IMR-90 (cell line): Measurements from ENCODE around the gene TSPAN17. TPM values are rescaled to one million over a fixed set of nuclear protein-coding genes. Genes with fewer than 3 reads are reported as not detected.
A peak's percentile ranks its signal among the peaks of the same experiment; 100 is the strongest.

Experiments
- ATAC-seq: fragments of 200-7000 bp; cut with Tn5 transposase; 2 replicates; pipeline ENCODE4 v1.9.1; 2020; ENCODE audit warnings: low read depth, mild to moderate bottlenecking, moderate library complexity
- BruUV-seq: library from RNA; stranded (reverse); fragments of 400-500 nt; replicated peaks from 2 replicates; lab custom pipeline; 2021; lab: Mats Ljungman, UMichigan
- CTCF ChIA-PET: fragments of 300-600 bp; formaldehyde crosslinking; extraction: SDS; loops from one replicate; lab custom pipeline; 2021; ENCODE audit warnings: antibody characterized with exemption; lab: Yijun Ruan, JAX
- POLR2A ChIA-PET: fragments of 300-600 bp; sonication (Branson Sonifier 250); formaldehyde crosslinking; loops from one replicate; lab custom pipeline; 2022; ENCODE audit warnings: antibody characterized with exemption; ENCODE audit not compliant: unreplicated experiment; lab: Charles Lee
- DNase-seq: peaks from one replicate; pipeline ENCODE4 v3.0.0; 2013
- H2AFZ ChIP-seq: replicated peaks from 2 replicates; pipeline ENCODE3; 2013; ENCODE audit warnings: low read length, mild to moderate bottlenecking; ENCODE audit not compliant: poor library complexity
- H2AK5ac ChIP-seq: 2 replicates; pipeline ENCODE4 v1.6.1; 2013; ENCODE audit warnings: low read depth, low read length, inconsistent platforms
- H2AK9ac ChIP-seq: replicated peaks from 2 replicates; pipeline ENCODE3; 2013; ENCODE audit warnings: mild to moderate bottlenecking, low read depth, low read length, moderate library complexity; ENCODE audit not compliant: poor library complexity
- H2BK120ac ChIP-seq: 2 replicates; pipeline ENCODE4 v1.6.1; 2013; ENCODE audit warnings: low read depth, low read length, inconsistent platforms
- H2BK15ac ChIP-seq: 3 replicates; pipeline ENCODE4 v1.6.1; 2013; ENCODE audit warnings: low read depth, low read length, inconsistent platforms
- H2BK20ac ChIP-seq: 2 replicates; pipeline ENCODE4 v1.6.1; 2013; ENCODE audit warnings: low read depth, mild to moderate bottlenecking, inconsistent platforms, low read length, moderate library complexity
- H2BK5ac ChIP-seq: 2 replicates; pipeline ENCODE4 v1.6.1; 2013; ENCODE audit warnings: mild to moderate bottlenecking, low read depth, low read length, inconsistent platforms; ENCODE audit not compliant: poor library complexity, severe bottlenecking
- H3K14ac ChIP-seq: replicated peaks from 2 replicates; pipeline ENCODE4 v1.6.1; 2013; ENCODE audit warnings: low read depth, low read length, inconsistent platforms
- H3K18ac ChIP-seq: 2 replicates; pipeline ENCODE4 v1.6.1; 2013; ENCODE audit warnings: low read depth, low read length, control low read depth
- H3K23ac ChIP-seq: 2 replicates; pipeline ENCODE4 v1.6.1; 2013; ENCODE audit warnings: low read depth, low read length, inconsistent platforms
- H3K27ac ChIP-seq: 2 replicates; pipeline ENCODE4 v1.5.1; 2013; ENCODE audit warnings: mild to moderate bottlenecking, control low read depth, low read length; ENCODE audit not compliant: insufficient read depth
- H3K27me3 ChIP-seq: 2 replicates; pipeline ENCODE4 v1.6.1; 2013; ENCODE audit warnings: low read length; ENCODE audit not compliant: control insufficient read depth, insufficient read depth
- H3K36me3 ChIP-seq: 2 replicates; pipeline ENCODE4 v1.6.1; 2013; ENCODE audit warnings: low read length, mixed read lengths; ENCODE audit not compliant: control insufficient read depth, insufficient read depth
- H3K4ac ChIP-seq: 2 replicates; pipeline ENCODE4 v1.6.1; 2013; ENCODE audit warnings: low read depth, low read length, inconsistent platforms
- H3K4me1 ChIP-seq: 2 replicates; pipeline ENCODE4 v1.6.1; 2013; ENCODE audit warnings: low read length, mixed read lengths; ENCODE audit not compliant: control insufficient read depth, insufficient read depth
- H3K4me2 ChIP-seq: 2 replicates; pipeline ENCODE4 v1.6.1; 2013; ENCODE audit warnings: low read depth, mild to moderate bottlenecking, control low read depth, low read length, moderate library complexity
- H3K4me3 ChIP-seq: 2 replicates; pipeline ENCODE4 v1.5.1; 2013; ENCODE audit warnings: low read depth, mild to moderate bottlenecking, control low read depth, low read length, moderate library complexity; ENCODE audit not compliant: insufficient read depth
- H3K56ac ChIP-seq: 2 replicates; pipeline ENCODE4 v1.6.1; 2013; ENCODE audit warnings: low read length, inconsistent platforms; ENCODE audit not compliant: insufficient read depth; ENCODE audit errors: extremely low read depth
- H3K79me1 ChIP-seq, 2 experiments: 2 replicates each; pipeline ENCODE4 v1.6.1; 2013; ENCODE audit warnings: low read length in 2 of 2, inconsistent platforms in 1 of 2, low read depth in 1 of 2
- H3K9ac ChIP-seq: 2 replicates; pipeline ENCODE4 v1.6.1; 2013; ENCODE audit warnings: low read depth, low read length, control low read depth
- H3K9me1 ChIP-seq: 2 replicates; pipeline ENCODE4 v1.6.1; 2013; ENCODE audit warnings: low read length, inconsistent platforms; ENCODE audit not compliant: insufficient read depth
- H3K9me3 ChIP-seq: 2 replicates; pipeline ENCODE4 v1.6.1; 2013; ENCODE audit warnings: low read length; ENCODE audit not compliant: control insufficient read depth, insufficient read depth
- H4K20me1 ChIP-seq: 2 replicates; pipeline ENCODE4 v1.6.1; 2013; ENCODE audit warnings: low read length, inconsistent platforms; ENCODE audit not compliant: insufficient read depth
- H4K5ac ChIP-seq: 2 replicates; pipeline ENCODE4 v1.6.1; 2013; ENCODE audit warnings: mild to moderate bottlenecking, low read depth, low read length, control low read depth
- H4K8ac ChIP-seq, 2 experiments: 2 replicates each; pipeline ENCODE4 v1.6.1; 2013; ENCODE audit warnings: low read depth in 2 of 2, low read length in 2 of 2, control low read depth in 1 of 2, inconsistent platforms in 1 of 2
- H4K91ac ChIP-seq: 2 replicates; pipeline ENCODE4 v1.6.1; 2013; ENCODE audit warnings: low read depth, low read length, inconsistent platforms; ENCODE audit not compliant: insufficient read depth
- BHLHE40 ChIP-seq: fragments of 150-350 bp; IDR thresholded peaks from 2 replicates; pipeline ENCODE4 v1.6.1; 2016; ENCODE audit warnings: mild to moderate bottlenecking, low read depth, low read length
- CEBPB ChIP-seq: IDR thresholded peaks from 2 replicates; pipeline ENCODE4 v1.6.1; 2012; ENCODE audit warnings: low read depth, low read length, improper control_type of control experiment
- FOS ChIP-seq: fragments of 150-350 bp; IDR thresholded peaks from 2 replicates; pipeline ENCODE4 v1.6.1; 2016; ENCODE audit warnings: low read depth, low read length
- RCOR1 ChIP-seq: IDR thresholded peaks from 2 replicates; pipeline ENCODE4 v1.6.1; 2012; ENCODE audit warnings: mild to moderate bottlenecking, low read length, improper control_type of control experiment; ENCODE audit not compliant: insufficient replicate concordance
- WGBS, 2 experiments: methylation state at CpG; one replicate each; pipeline versions ENCODE4 v1.1.5 to v1.1.7; 2013; ENCODE audit warnings: missing lambda C conversion rate in 2 of 2; ENCODE audit not compliant: insufficient read length in 1 of 2; ENCODE audit errors: extremely low coverage in 2 of 2; 5-methylcytosine and 5-hydroxymethylcytosine counted together
- dilution Hi-C: fragments of 300-500 bp; cut with HindIII; formaldehyde crosslinking; loops from one replicate; pipeline ENCODE4 v1.14.3; 2018; ENCODE audit warnings: low sequenced_read_pairs; ENCODE audit not compliant: unreplicated experiment
- in situ Hi-C: fragments of 300-500 bp; cut with MboI; formaldehyde crosslinking; loops from 3 replicates; pipeline ENCODE4 v1.14.3; 2019; ENCODE audit warnings: low sequenced_read_pairs, inconsistent platforms, mixed read lengths
- intact Hi-C: fragments of 100-400 bp; cut with micrococcal nuclease; formaldehyde crosslinking; loops from 2 replicates; pipeline ENCODE4 v1.10.0; 2022
- polyA plus RNA-seq, 3 experiments: library from polyadenylated mRNA; depleted of rRNA; stranded (reverse); fragments of >200 nt; gene quantifications; 2 replicates each; pipeline ENCODE4 v1.2.3, GENCODE V29; 2012; ENCODE audit warnings: low replicate concordance in 1 of 3
- total RNA-seq: library from RNA; depleted of rRNA; stranded (reverse); fragments of >200 nt; gene quantifications from 2 replicates; pipeline ENCODE4 v1.2.3, GENCODE V29; 2012

TSPAN17 gene
- total and polyA plus RNA-seq, 2 of the 4 experiments (the other 2 are of a cell fraction): 34.2 to 41.6 TPM

DNA sequence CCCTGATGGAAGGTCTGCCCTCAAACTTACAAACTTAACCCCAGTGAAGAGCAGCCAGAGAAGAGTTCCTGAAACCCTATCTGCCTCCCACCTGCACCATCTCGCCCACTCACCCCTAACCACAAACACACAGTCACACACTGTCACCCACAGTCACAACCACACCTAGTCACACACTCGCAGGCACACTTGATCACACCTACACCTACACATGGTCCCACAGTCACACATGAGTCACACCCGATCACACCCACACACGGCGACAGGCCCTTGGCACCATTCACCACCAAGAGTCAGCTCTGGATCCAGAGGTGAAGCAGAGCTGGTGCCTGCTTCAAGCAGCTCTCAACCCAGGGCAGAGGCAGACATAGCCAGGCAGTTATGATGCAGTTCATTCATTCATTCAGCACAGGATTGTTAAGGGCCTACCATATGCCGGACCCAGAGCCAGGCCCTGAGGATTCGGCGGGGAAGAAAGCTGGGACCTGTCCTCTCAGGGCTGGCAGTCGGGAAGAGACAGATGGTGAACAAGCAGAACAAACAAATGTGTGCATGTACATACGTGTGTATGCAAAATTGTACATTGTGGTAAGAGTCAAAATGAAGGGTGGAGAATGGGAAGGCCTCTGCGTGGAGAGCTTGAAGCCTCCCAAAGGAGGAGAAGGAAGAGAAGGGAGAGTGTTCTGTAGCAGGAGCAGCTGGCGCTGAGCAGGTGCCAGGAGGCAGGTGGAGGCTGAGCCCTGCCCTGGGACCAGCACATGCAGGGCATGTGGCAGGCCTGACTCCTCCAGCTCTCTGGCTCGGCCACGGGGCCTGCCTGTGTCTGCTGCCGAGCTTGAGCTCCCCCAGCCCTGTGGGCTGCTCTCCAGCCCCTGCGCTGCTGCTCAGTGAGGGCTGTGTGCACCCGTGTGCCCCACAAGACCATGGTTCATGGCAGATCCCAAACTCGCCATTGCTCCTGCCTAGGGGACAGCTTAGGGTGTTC is 6.4 kb downstream of the TSPAN17 start:
- CTCF ChIA-PET: interaction anchor here (0.6 kb wide), 1 partner anchor 232 kb away, joined by 3 read pairs; no protein-coding TSS in a partner anchor
- H3K4me1 ChIP-seq: 0 out of 2 replicates have a peak, but pooled peaks cover 2% of the 10 kb centered on the region

More for the DNA sequence above, 6.4 kb downstream of the TSPAN17 start:
- intact Hi-C loops: no loop called here
- Histone ChIP-seq H3K27me3 (no peaks in the 10 kb centered on the region), H3K23ac (no peak overlapping the region), H2AK9ac (no peak overlapping the region), H3K9me1 (peaks cover 3% of the 10 kb centered on the region; the same call in 1 of the 2 replicates), H3K56ac (no peak overlapping the region), H3K9ac (no peak overlapping the region), H2BK120ac (no peak overlapping the region), H4K8ac (no peak overlapping the region), H3K4me3 (no peak overlapping the region), H3K4ac (no peak overlapping the region), H4K91ac (no peak overlapping the region), H3K79me1 (peaks cover 0 to 28% of the 10 kb centered on the region in 2 experiments), H3K14ac (no peak overlapping the region), H3K27ac (no peak overlapping the region), H4K5ac (no peak overlapping the region), H2BK20ac (no peak overlapping the region), H3K9me3 (no peaks in the 10 kb centered on the region), H2BK5ac (no peak overlapping the region), H2BK15ac (no peak overlapping the region), H3K4me2 (no peak overlapping the region), H2AK5ac (no peak overlapping the region), H4K20me1 (peaks cover 37% of the 10 kb centered on the region), H3K18ac (no peak overlapping the region), H2AFZ (no peak overlapping the region), H3K36me3 (peaks cover 10% of the 10 kb centered on the region; the same call in 1 of the 2 replicates)
- TF ChIP-seq CEBPB (no peak), BHLHE40 (peak; percentile 91), RCOR1 (peak; percentile 33), FOS (peak; percentile 49; the same call in 1 of the 2 replicates)
- ATAC-seq (peak; percentile 10; the same call in 1 of the 2 replicates), DNase-seq (peak; percentile 68)
- no TSS peak for BruUV-seq
- in situ Hi-C loops: no loop called here
- dilution Hi-C loops: no loop called here
- WGBS, 2 experiments: 79% methylated on average over 12 of the region's 18 CpGs; no CpG with 5 or more reads in 1 of the 2 experiments
- POLR2A ChIA-PET: no interaction called here
